Fibroblast of gingiva (primary cell): ENCODE results near the gene ZNF462.
"Not testable (repeated sequence)": the region's sequence is repeated elsewhere in the genome, so short reads cannot be mapped to it uniquely, and the experiment has no call there.

Experiments used
- DNase-seq: peaks from one replicate; pipeline ENCODE4 v3.0.0-alpha.2; 2011; ENCODE audit warnings: low read depth

Gene ZNF462

GRCh38 chr9:106962615-106963363 lies 99.8 kb downstream of the ZNF462 start:
- DNase-seq, result peak; percentile 66

GRCh38 chr9:106963684-106964083 lies 100.7 kb downstream of the ZNF462 start:
- DNase-seq, result no peak

- DNase-seq, result no peak
Measured at GRCh38 chr9:106964329-106964728, 101.4 kb downstream of the ZNF462 start.

GRCh38 chr9:106964822-106965525 lies 102.0 kb downstream of the ZNF462 start:
- DNase-seq, result peak; percentile 39

GRCh38 chr9:106966481-106966880 lies 103.5 kb downstream of the ZNF462 start:
- DNase-seq, result no peak

GRCh38 chr9:106969696-106970095 lies 106.7 kb downstream of the ZNF462 start:
- DNase-seq, result no peak

- DNase-seq, result no peak
Measured at GRCh38 chr9:106970219-106970975, 107.4 kb downstream of the ZNF462 start.

GRCh38 chr9:106970976-106971457 lies 108.1 kb downstream of the ZNF462 start:
- DNase-seq, result no peak

GRCh38 chr9:106972082-106972481 lies 109.1 kb downstream of the ZNF462 start:
- DNase-seq, result no peak

- no peak for DNase-seq
Measured at GRCh38 chr9:106974341-106974740, 111.4 kb downstream of the ZNF462 start.

GRCh38 chr9:106976772-106977171 lies 113.8 kb downstream of the ZNF462 start:
- DNase-seq, result no peak

- no peak for DNase-seq
Measured at GRCh38 chr9:106980551-106981101, 117.7 kb downstream of the ZNF462 start.

GRCh38 chr9:106981396-106982287 lies 118.7 kb downstream of the ZNF462 start:
- no peak for DNase-seq

- DNase-seq, result no peak
Measured at GRCh38 chr9:106982636-106983035, 119.7 kb downstream of the ZNF462 start.

GRCh38 chr9:106983346-106983745 lies 120.4 kb downstream of the ZNF462 start:
- DNase-seq, result no peak

GRCh38 chr9:106989904-106990303 lies 126.9 kb downstream of the ZNF462 start:
- DNase-seq, result not testable (repeated sequence)

- DNase-seq, result no peak
Measured at GRCh38 chr9:106992186-106992585, 129.2 kb downstream of the ZNF462 start.

- no peak for DNase-seq
Measured at GRCh38 chr9:106993603-106994002, 130.6 kb downstream of the ZNF462 start.

- no peak for DNase-seq
Measured at GRCh38 chr9:106994463-106994862, 131.5 kb downstream of the ZNF462 start.

GRCh38 chr9:107000218-107000617 lies 137.3 kb downstream of the ZNF462 start:
- no peak for DNase-seq

GRCh38 chr9:107005201-107005600 lies 142.2 kb downstream of the ZNF462 start:
- no peak for DNase-seq
